Brain pericyte (primary cell): Measurements from ENCODE around the gene SPRR4.
"Not testable (repeated sequence)": the region's sequence is repeated elsewhere in the genome, so short reads cannot be mapped to it uniquely, and the experiment has no call there.

Source experiments
- DNase-seq: peaks from one replicate; pipeline ENCODE4 v3.0.0-alpha.2; 2012; ENCODE audit warnings: low read depth, low spot score

SPRR4 gene

GRCh38 chr1:153021829-153022228 lies 51.4 kb downstream of the SPRR4 start:
- not testable (repeated sequence) for DNase-seq
